Vagina (tissue), 2 donors: ENCODE results near the gene LRRC74A.

Experiments used
- CTCF ChIP-seq, 3 experiments: fragments of 450-650 bp in 2 of 3; fragments of 200-600 bp in 1 of 3; sonication (generic) in 1 of 3; IDR thresholded peaks; one replicate each; pipeline ENCODE4 v1.5.1; 2017 to 2019; ENCODE audit warnings: antibody characterized with exemption in 3 of 3, mild to moderate bottlenecking in 2 of 3, moderate library complexity in 2 of 3
- POLR2AphosphoS5 ChIP-seq, 2 donors: sonication (generic); formaldehyde crosslinking; IDR thresholded peaks; one replicate each; pipeline ENCODE4 v1.9.0; 2017; ENCODE audit warnings: antibody characterized with exemption in 2 of 2, mild to moderate bottlenecking in 2 of 2, low read depth in 1 of 2; ENCODE audit not compliant: insufficient read depth in 1 of 2

- no peak for TF ChIP-seq POLR2AphosphoS5 (IDR thresholded peaks at IDR 0.05; ENCODE audit: insufficient read depth in 1 of 2, low read depth in 1 of 2)
- no peak for TF ChIP-seq CTCF (IDR thresholded peaks at IDR 0.05)
Observed at GRCh38 chr14:76911473-76911872, 85.3 kb downstream of the LRRC74A start.
